SH-SY5Y (cell line): ENCODE results near the gene MTCL3.

ENCODE experiments used
- GATA2 ChIP-seq: IDR thresholded peaks from 2 replicates; pipeline ENCODE4 v1.6.1; 2011; ENCODE audit warnings: mild to moderate bottlenecking, low read depth, low read length
- GATA3 ChIP-seq: IDR thresholded peaks from 2 replicates; pipeline ENCODE4 v1.6.1; 2011; ENCODE audit warnings: low read depth, mild to moderate bottlenecking, low read length, moderate library complexity

GRCh38 chr6:127503022-127503421 lies 16.1 kb downstream of the MTCL3 start:
- TF ChIP-seq GATA2 (no peak), GATA3 (no peak)
